AG09309 (cell line): ENCODE measurements around the gene ZNF514.
A peak's percentile ranks its signal among the peaks of the same experiment; 100 is the strongest.
"Not testable (repeated sequence)": the region's sequence is repeated elsewhere in the genome, so short reads cannot be mapped to it uniquely, and the experiment has no call there.

Source experiments
- DNase-seq: peaks from one replicate; pipeline ENCODE4 v3.0.0-alpha.2; 2010; ENCODE audit warnings: low read depth
- H3K4me3 ChIP-seq: 2 replicates; pipeline ENCODE4 v1.5.1; 2011; ENCODE audit warnings: mild to moderate bottlenecking, low read depth, low read length, moderate library complexity; ENCODE audit not compliant: control insufficient read depth
- TF ChIP-seq, protein P1 (sequence below): IDR thresholded peaks from 2 replicates; pipeline ENCODE4 v1.5.1; 2011; ENCODE audit warnings: mild to moderate bottlenecking, low read depth, low read length, inconsistent platforms; ENCODE audit not compliant: insufficient read depth, control insufficient read depth; ENCODE audit errors: missing control alignments

ZNF514 gene

GRCh38 chr2:95192956-95193355 lies 33.3 kb upstream of the ZNF514 start:
- TF ChIP-seq, protein P1, sequence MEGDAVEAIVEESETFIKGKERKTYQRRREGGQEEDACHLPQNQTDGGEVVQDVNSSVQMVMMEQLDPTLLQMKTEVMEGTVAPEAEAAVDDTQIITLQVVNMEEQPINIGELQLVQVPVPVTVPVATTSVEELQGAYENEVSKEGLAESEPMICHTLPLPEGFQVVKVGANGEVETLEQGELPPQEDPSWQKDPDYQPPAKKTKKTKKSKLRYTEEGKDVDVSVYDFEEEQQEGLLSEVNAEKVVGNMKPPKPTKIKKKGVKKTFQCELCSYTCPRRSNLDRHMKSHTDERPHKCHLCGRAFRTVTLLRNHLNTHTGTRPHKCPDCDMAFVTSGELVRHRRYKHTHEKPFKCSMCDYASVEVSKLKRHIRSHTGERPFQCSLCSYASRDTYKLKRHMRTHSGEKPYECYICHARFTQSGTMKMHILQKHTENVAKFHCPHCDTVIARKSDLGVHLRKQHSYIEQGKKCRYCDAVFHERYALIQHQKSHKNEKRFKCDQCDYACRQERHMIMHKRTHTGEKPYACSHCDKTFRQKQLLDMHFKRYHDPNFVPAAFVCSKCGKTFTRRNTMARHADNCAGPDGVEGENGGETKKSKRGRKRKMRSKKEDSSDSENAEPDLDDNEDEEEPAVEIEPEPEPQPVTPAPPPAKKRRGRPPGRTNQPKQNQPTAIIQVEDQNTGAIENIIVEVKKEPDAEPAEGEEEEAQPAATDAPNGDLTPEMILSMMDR, result peak; percentile 54
- H3K4me3 ChIP-seq, DNase-seq: not testable (repeated sequence)

GRCh38 chr2:95185973-95186372 lies 26.3 kb upstream of the ZNF514 start:
- H3K4me3 ChIP-seq, result no peak overlapping the region
- TF ChIP-seq, protein P1, result no peak
- no peak for DNase-seq

DNA sequence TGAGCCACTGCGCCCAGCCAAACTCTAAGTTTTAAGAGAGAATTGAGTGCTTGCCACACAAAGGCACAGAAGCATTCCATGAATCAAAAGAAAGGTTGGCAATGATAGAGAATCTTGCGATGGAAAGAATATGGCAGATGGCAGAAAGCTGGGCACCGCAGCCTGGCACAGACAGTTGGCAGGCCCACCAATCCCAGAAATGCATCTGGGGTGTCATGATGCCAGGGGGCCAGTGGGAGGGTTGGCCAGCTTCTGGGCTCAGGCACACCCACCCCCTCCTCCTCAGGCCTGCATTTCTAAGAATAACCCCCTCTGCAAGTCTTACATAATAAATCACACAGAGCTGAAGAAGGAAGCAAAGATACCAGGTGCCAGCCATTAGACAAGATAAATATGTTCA lies 25.5 kb upstream of the ZNF514 start:
- TF ChIP-seq, protein P1, result no peak
- no peak for DNase-seq
- H3K4me3 ChIP-seq, result no peak overlapping the region

DNA sequence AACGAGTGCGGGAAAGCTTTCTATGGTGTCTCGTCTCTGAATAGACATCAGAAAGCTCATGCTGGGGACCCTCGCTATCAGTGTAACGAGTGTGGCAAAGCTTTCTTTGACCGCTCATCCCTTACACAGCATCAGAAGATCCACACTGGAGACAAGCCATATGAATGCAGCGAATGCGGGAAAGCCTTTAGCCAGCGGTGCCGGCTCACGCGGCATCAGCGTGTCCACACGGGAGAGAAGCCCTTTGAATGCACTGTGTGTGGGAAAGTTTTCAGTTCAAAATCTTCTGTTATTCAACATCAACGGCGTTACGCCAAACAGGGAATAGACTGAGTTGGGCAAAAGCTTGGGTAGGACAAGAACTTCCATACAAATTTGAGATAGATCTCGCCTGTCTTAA lies 22.1 kb upstream of the ZNF514 start:
- no peak for DNase-seq
- TF ChIP-seq, protein P1, result no peak
- no peak overlapping the region for H3K4me3 ChIP-seq

GRCh38 chr2:95179451-95179850 lies 19.8 kb upstream of the ZNF514 start:
- TF ChIP-seq, protein P1, result no peak
- DNase-seq, result no peak
- no peak overlapping the region for H3K4me3 ChIP-seq

- TF ChIP-seq, protein P1, result no peak
- no peak for DNase-seq
- no peak overlapping the region for H3K4me3 ChIP-seq
These were observed 14.4 kb upstream of the ZNF514 start for GRCh38 chr2:95174031-95174542.

DNA sequence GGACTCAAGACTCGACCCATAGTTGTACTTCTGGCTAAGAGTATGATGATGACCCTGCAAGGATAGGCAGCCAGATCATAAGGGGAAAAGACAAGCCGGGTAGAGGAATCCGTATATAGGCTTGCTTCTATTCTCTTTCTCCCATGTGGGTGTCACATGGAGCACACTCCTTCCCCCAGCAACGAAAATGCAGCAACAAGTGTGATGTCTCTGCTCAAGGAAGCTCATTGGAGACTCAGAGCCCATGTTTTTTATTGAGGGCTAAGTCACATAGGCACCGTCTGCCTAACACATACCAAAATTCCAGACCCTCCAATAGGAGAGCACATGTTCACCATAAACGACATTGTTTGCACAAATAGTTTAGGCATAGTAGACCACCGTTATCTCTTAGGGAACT lies 12.3 kb upstream of the ZNF514 start:
- TF ChIP-seq, protein P1, result no peak
- no peak overlapping the region for H3K4me3 ChIP-seq
- DNase-seq, result no peak
